Prostate gland (tissue), 2 donors: ENCODE measurements around the gene SH3TC1.

ENCODE experiments used
- POLR2A ChIP-seq: fragments of 450-650 bp; IDR thresholded peaks from one replicate; pipeline ENCODE4 v1.6.1; 2016; ENCODE audit warnings: antibody characterized with exemption, mild to moderate bottlenecking
- TF ChIP-seq, protein P1 (sequence below), 4 experiments: fragments of 200-600 bp in 2 of 4; fragments of 450-650 bp in 2 of 4; sonication (generic) in 2 of 4; IDR thresholded peaks; 1 replicate in 3 of 4; 2 replicates in 1 of 4; pipeline ENCODE4 v1.5.1; 2016 to 2019; ENCODE audit warnings: antibody characterized with exemption in 4 of 4, mild to moderate bottlenecking in 2 of 4, moderate library complexity in 2 of 4

GRCh38 chr4:8236920-8237195, 37.8 kb downstream of the SH3TC1 start:
- TF ChIP-seq, protein P1, sequence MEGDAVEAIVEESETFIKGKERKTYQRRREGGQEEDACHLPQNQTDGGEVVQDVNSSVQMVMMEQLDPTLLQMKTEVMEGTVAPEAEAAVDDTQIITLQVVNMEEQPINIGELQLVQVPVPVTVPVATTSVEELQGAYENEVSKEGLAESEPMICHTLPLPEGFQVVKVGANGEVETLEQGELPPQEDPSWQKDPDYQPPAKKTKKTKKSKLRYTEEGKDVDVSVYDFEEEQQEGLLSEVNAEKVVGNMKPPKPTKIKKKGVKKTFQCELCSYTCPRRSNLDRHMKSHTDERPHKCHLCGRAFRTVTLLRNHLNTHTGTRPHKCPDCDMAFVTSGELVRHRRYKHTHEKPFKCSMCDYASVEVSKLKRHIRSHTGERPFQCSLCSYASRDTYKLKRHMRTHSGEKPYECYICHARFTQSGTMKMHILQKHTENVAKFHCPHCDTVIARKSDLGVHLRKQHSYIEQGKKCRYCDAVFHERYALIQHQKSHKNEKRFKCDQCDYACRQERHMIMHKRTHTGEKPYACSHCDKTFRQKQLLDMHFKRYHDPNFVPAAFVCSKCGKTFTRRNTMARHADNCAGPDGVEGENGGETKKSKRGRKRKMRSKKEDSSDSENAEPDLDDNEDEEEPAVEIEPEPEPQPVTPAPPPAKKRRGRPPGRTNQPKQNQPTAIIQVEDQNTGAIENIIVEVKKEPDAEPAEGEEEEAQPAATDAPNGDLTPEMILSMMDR (IDR thresholded peaks at IDR 0.05): no peak
- no peak for TF ChIP-seq POLR2A
